WTC11 (cell line): ENCODE measurements around the gene MTA3.

Experiments
- ELF4 ChIP-seq: sonication (generic); formaldehyde crosslinking; IDR thresholded peaks from 2 replicates; pipeline ENCODE4 v1.8.1; 2022; ENCODE audit warnings: low read depth, mild to moderate bottlenecking, moderate library complexity, missing genetic modification reagents
- NR2C2 ChIP-seq: sonication (generic); formaldehyde crosslinking; IDR thresholded peaks from 2 replicates; pipeline ENCODE4 v1.8.0; 2022; ENCODE audit warnings: mild to moderate bottlenecking, missing genetic modification reagents
- TP53 ChIP-seq: sonication (generic); formaldehyde crosslinking; IDR thresholded peaks from 2 replicates; pipeline ENCODE4 v1.8.1; 2023; ENCODE audit warnings: mild to moderate bottlenecking, missing genetic modification reagents
- ZNF232 ChIP-seq: sonication (generic); formaldehyde crosslinking; IDR thresholded peaks from 2 replicates; pipeline ENCODE4 v1.8.0; 2022; ENCODE audit warnings: mild to moderate bottlenecking, missing genetic modification reagents
- TF ChIP-seq, protein P1 (sequence below): fragments of 200-600 bp; IDR thresholded peaks from 2 replicates; pipeline ENCODE4 v1.8.0; 2022; ENCODE audit warnings: antibody characterized with exemption
- TF ChIP-seq, protein P2 (sequence below): sonication (generic); formaldehyde crosslinking; IDR thresholded peaks from 2 replicates; pipeline ENCODE4 v1.8.1; 2022; ENCODE audit warnings: low read depth, mild to moderate bottlenecking, moderate library complexity, missing genetic modification reagents, borderline replicate concordance
- TF ChIP-seq, protein P3 (sequence below): sonication (generic); formaldehyde crosslinking; conservative IDR thresholded peaks from 2 replicates; pipeline ENCODE4 v1.8.1; 2022; ENCODE audit warnings: mild to moderate bottlenecking, missing genetic modification reagents
- TF ChIP-seq, protein P4 (sequence below): fragments of 250-450 bp; sonication (Bioruptor Pico); IDR thresholded peaks from 2 replicates; pipeline ENCODE4 v1.9.0; 2021; ENCODE audit warnings: mild to moderate bottlenecking
- TF ChIP-seq, protein P5 (sequence below): sonication (generic); formaldehyde crosslinking; IDR thresholded peaks from 2 replicates; pipeline ENCODE4 v1.8.1; 2022; ENCODE audit warnings: mild to moderate bottlenecking, missing genetic modification reagents, moderate library complexity, borderline replicate concordance
- TF ChIP-seq, protein P6 (sequence below): fragments of 250-450 bp; sonication (Bioruptor Pico); IDR thresholded peaks from 2 replicates; pipeline ENCODE4 v2.1.2; 2022; ENCODE audit warnings: mild to moderate bottlenecking, moderate library complexity

DNA sequence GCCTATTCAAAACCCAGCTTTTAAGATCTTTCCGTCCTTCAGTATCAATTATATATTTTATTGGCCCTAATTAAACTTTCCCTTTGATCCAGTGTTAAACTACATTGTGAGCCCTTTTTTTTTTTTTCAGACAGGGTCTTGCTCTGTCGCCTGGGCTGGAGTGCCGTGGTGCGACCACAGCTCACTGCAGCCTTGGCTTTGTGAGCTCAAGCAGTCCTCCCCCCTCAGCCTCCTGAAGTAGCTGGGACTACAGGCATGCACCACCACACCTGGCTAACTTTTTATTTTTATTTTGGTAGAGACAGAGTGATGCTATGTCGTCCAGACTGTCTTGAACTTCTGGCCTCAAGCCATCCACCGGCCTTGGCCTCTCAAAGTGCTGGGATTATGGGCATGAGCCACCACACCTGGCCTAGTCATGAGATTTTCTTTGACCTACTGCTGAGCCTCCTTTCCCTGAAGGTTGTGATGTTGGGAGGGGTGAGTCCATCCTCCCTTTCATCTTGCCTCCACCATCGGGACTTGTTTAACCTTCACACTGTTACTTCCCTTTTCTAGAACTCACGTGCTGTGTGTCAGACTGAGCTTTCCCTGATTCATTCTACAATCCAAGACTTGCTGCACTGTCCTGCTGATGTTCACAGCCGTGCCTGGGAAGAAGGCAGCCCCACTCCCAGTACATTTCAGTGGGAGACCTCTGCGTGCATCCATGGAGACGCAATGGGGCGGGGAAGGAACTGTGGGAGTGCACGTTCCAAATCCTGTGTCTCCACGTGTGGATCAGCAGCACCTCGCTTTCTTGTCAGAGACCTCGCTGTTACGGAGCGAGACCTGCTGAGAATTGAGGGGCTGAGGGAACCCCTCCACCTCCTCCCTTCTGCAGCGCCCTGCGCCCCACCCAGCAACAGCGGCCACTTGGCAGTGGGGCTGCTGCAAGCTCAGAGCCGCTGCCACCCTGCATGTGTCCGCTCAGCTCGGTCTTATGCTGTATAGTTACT lies 184.7 kb downstream of the MTA3 start:
- TF ChIP-seq, protein P1, sequence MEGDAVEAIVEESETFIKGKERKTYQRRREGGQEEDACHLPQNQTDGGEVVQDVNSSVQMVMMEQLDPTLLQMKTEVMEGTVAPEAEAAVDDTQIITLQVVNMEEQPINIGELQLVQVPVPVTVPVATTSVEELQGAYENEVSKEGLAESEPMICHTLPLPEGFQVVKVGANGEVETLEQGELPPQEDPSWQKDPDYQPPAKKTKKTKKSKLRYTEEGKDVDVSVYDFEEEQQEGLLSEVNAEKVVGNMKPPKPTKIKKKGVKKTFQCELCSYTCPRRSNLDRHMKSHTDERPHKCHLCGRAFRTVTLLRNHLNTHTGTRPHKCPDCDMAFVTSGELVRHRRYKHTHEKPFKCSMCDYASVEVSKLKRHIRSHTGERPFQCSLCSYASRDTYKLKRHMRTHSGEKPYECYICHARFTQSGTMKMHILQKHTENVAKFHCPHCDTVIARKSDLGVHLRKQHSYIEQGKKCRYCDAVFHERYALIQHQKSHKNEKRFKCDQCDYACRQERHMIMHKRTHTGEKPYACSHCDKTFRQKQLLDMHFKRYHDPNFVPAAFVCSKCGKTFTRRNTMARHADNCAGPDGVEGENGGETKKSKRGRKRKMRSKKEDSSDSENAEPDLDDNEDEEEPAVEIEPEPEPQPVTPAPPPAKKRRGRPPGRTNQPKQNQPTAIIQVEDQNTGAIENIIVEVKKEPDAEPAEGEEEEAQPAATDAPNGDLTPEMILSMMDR = no peak
- TF ChIP-seq, protein P2, sequence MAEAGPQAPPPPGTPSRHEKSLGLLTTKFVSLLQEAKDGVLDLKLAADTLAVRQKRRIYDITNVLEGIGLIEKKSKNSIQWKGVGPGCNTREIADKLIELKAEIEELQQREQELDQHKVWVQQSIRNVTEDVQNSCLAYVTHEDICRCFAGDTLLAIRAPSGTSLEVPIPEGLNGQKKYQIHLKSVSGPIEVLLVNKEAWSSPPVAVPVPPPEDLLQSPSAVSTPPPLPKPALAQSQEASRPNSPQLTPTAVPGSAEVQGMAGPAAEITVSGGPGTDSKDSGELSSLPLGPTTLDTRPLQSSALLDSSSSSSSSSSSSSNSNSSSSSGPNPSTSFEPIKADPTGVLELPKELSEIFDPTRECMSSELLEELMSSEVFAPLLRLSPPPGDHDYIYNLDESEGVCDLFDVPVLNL (CRISPR knock-in tag) = no peak
- TF ChIP-seq ZNF232 (CRISPR knock-in tag) (no peak), TP53 (CRISPR knock-in tag) (no peak), ELF4 (no peak), NR2C2 (CRISPR knock-in tag) (no peak)
- TF ChIP-seq, protein P3, sequence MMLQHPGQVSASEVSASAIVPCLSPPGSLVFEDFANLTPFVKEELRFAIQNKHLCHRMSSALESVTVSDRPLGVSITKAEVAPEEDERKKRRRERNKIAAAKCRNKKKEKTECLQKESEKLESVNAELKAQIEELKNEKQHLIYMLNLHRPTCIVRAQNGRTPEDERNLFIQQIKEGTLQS (CRISPR knock-in tag) = no peak
- TF ChIP-seq, protein P4, sequence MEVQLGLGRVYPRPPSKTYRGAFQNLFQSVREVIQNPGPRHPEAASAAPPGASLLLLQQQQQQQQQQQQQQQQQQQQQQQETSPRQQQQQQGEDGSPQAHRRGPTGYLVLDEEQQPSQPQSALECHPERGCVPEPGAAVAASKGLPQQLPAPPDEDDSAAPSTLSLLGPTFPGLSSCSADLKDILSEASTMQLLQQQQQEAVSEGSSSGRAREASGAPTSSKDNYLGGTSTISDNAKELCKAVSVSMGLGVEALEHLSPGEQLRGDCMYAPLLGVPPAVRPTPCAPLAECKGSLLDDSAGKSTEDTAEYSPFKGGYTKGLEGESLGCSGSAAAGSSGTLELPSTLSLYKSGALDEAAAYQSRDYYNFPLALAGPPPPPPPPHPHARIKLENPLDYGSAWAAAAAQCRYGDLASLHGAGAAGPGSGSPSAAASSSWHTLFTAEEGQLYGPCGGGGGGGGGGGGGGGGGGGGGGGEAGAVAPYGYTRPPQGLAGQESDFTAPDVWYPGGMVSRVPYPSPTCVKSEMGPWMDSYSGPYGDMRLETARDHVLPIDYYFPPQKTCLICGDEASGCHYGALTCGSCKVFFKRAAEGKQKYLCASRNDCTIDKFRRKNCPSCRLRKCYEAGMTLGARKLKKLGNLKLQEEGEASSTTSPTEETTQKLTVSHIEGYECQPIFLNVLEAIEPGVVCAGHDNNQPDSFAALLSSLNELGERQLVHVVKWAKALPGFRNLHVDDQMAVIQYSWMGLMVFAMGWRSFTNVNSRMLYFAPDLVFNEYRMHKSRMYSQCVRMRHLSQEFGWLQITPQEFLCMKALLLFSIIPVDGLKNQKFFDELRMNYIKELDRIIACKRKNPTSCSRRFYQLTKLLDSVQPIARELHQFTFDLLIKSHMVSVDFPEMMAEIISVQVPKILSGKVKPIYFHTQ (CRISPR knock-in tag) = no peak
- TF ChIP-seq, protein P5, sequence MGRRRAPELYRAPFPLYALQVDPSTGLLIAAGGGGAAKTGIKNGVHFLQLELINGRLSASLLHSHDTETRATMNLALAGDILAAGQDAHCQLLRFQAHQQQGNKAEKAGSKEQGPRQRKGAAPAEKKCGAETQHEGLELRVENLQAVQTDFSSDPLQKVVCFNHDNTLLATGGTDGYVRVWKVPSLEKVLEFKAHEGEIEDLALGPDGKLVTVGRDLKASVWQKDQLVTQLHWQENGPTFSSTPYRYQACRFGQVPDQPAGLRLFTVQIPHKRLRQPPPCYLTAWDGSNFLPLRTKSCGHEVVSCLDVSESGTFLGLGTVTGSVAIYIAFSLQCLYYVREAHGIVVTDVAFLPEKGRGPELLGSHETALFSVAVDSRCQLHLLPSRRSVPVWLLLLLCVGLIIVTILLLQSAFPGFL (CRISPR knock-in tag) = no peak
- TF ChIP-seq, protein P6, sequence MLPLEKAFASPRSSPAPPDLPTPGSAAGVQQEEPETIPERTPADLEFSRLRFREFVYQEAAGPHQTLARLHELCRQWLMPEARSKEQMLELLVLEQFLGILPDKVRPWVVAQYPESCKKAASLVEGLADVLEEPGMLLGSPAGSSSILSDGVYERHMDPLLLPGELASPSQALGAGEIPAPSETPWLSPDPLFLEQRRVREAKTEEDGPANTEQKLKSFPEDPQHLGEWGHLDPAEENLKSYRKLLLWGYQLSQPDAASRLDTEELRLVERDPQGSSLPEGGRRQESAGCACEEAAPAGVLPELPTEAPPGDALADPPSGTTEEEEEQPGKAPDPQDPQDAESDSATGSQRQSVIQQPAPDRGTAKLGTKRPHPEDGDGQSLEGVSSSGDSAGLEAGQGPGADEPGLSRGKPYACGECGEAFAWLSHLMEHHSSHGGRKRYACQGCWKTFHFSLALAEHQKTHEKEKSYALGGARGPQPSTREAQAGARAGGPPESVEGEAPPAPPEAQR (CRISPR knock-in tag) = no peak
